PC-3 (cell line): Measurements from ENCODE around the gene CPLX1. TPM values are rescaled to one million over a fixed set of nuclear protein-coding genes. Genes with fewer than 3 reads are reported as not detected.

Source experiments
- ATAC-seq: fragments of 200-7000 bp; cut with Tn5 transposase; 2 replicates; pipeline ENCODE4 v1.9.1; 2020; ENCODE audit warnings: mild to moderate bottlenecking, moderate library complexity
- BruUV-seq: library from RNA; stranded (reverse); fragments of 400-500 nt; replicated peaks from 2 replicates; lab custom pipeline; 2021; lab: Mats Ljungman, UMichigan
- CTCF ChIA-PET: fragments of 300-600 bp; sonication (Branson Sonifier 250); formaldehyde crosslinking; loops from one replicate; lab custom pipeline; 2022; ENCODE audit warnings: antibody characterized with exemption; lab: Charles Lee
- POLR2A ChIA-PET: fragments of 300-600 bp; sonication (Branson Sonifier 250); formaldehyde crosslinking; loops from one replicate; lab custom pipeline; 2022; ENCODE audit warnings: antibody characterized with exemption; ENCODE audit not compliant: unreplicated experiment; lab: Charles Lee
- DNase-seq: peaks from one replicate; pipeline ENCODE4 v3.0.0-alpha.2; 2015
- H2AFZ ChIP-seq: fragments of 300-600 bp; sonication (generic); 2 replicates; pipeline ENCODE4 v1.6.0; 2016; ENCODE audit warnings: antibody characterized with exemption, low read length
- H3F3A ChIP-seq: fragments of 300-600 bp; sonication (generic); one replicate; pipeline ENCODE4 v1.6.0; 2017; ENCODE audit warnings: antibody characterized with exemption, low read length, control low read depth, mild to moderate bottlenecking; ENCODE audit not compliant: unreplicated experiment
- H3K27ac ChIP-seq: fragments of 300-600 bp; sonication (generic); 2 replicates; pipeline ENCODE4 v1.5.1; 2016; ENCODE audit warnings: mild to moderate bottlenecking, low read length
- H3K27me3 ChIP-seq: fragments of 300-600 bp; sonication (generic); 2 replicates; pipeline ENCODE4 v1.6.1; 2016; ENCODE audit warnings: low read length, mixed read lengths
- H3K36me3 ChIP-seq: fragments of 300-600 bp; sonication (generic); 2 replicates; pipeline ENCODE4 v1.6.1; 2016; ENCODE audit warnings: low read depth, mixed run types, low read length, mixed read lengths
- H3K4me1 ChIP-seq: fragments of 300-600 bp; sonication (generic); 2 replicates; pipeline ENCODE4 v1.5.1; 2016; ENCODE audit warnings: low read length; ENCODE audit not compliant: insufficient read depth
- H3K4me2 ChIP-seq: fragments of 300-600 bp; sonication (generic); 2 replicates; pipeline ENCODE4 v1.6.0; 2016; ENCODE audit warnings: low read length
- H3K4me3 ChIP-seq: fragments of 300-600 bp; sonication (generic); 2 replicates; pipeline ENCODE4 v1.5.1; 2016; ENCODE audit warnings: mild to moderate bottlenecking, low read length, mixed read lengths
- H3K79me2 ChIP-seq: fragments of 300-600 bp; sonication (generic); 2 replicates; pipeline ENCODE4 v1.6.1; 2017; ENCODE audit warnings: low read length, mixed read lengths
- H3K9ac ChIP-seq: fragments of 300-600 bp; sonication (generic); 2 replicates; pipeline ENCODE4 v1.6.0; 2016; ENCODE audit warnings: mild to moderate bottlenecking, low read length
- H3K9me2 ChIP-seq: fragments of 300-600 bp; sonication (generic); replicated peaks from 2 replicates; pipeline ENCODE4 v1.6.1; 2016; ENCODE audit warnings: mixed run types, low read length, mixed read lengths
- H3K9me3 ChIP-seq: fragments of 300-600 bp; sonication (generic); 2 replicates; pipeline ENCODE4 v1.6.1; 2016; ENCODE audit warnings: low read length, mixed read lengths
- H4K20me1 ChIP-seq: fragments of 300-600 bp; sonication (generic); 2 replicates; pipeline ENCODE4 v1.6.1; 2016; ENCODE audit warnings: low read length, mixed read lengths
- CTCF ChIP-seq: fragments of 300-600 bp; sonication (generic); conservative IDR thresholded peaks from 2 replicates; pipeline ENCODE4 v1.5.1; 2017; ENCODE audit warnings: antibody characterized with exemption, low read depth, mild to moderate bottlenecking, low read length
- EZH2 ChIP-seq: fragments of 300-600 bp; sonication (generic); IDR thresholded peaks from one replicate; pipeline ENCODE4 v1.6.1; 2017; ENCODE audit warnings: antibody characterized with exemption, mild to moderate bottlenecking, low read length; ENCODE audit not compliant: unreplicated experiment
- EZH2phosphoT487 ChIP-seq: fragments of 300-600 bp; sonication (generic); IDR thresholded peaks from 2 replicates; pipeline ENCODE4 v1.6.1; 2018; ENCODE audit warnings: mild to moderate bottlenecking, antibody characterized with exemption, low read length, borderline replicate concordance
- intact Hi-C: fragments of 100-400 bp; cut with micrococcal nuclease; formaldehyde crosslinking; loops from 2 replicates; pipeline ENCODE4 v1.9.0; 2023
- total RNA-seq: library from RNA; depleted of rRNA; stranded (reverse); fragments of >200 nt; gene quantifications from 2 replicates; pipeline ENCODE4 v1.2.3, GENCODE V29; 2014

The CPLX1 gene
- total RNA-seq, 1 experiment from 2014 or later = 0.87 TPM

DNA sequence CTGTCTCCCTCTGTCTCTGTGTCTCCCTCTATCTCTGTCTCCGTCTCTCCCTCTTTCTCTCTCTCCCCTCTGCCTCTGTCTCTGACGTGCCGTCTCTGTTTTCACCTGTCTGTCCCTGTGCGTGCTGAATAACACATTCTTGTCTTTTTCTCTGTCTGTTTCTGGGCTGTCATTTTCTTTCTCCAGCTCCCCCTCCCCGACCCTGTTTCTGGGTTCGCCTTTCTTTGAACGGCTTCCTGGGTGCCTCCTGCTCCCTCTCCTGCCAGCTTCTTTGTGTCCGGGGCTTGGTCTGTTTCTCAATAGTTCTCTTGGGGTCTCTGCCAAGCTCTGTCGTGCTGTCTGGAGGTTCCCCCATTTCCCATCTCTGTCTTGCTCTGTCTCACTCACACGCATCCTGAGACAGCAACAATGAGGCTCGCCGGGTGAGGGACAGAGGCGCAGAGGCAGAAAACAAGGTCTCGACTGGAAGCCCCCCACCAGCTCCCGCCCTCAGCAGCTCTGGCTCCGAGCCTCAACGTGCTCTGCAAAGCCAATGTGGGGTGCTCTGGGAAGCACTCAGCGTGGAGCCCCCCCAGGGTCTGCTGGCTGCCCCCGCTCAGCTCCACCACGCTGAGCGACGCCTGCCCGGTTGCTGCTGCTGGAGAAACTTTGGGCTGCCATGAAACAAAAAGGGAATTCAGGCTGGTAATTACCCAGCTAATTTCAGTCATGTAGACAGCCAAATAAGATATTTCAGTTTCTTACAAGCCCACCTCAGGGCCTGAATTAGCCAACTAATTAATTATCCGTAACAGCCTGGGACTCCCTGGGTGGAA, 3.4 kb downstream of the CPLX1 start:
- ChIA-PET CTCF (no interaction called here), POLR2A (no interaction called here)
- no peaks in the 10 kb centered on the region for H3K36me3 ChIP-seq
- no peak overlapping the region for H3K4me2 ChIP-seq
- peaks cover 10% of the 10 kb centered on the region; the same call in 1 of the 2 replicates for H3K27me3 ChIP-seq
- no peaks in the 10 kb centered on the region for H3K9me3 ChIP-seq
- no TSS peak for BruUV-seq
- no peaks in the 10 kb centered on the region for H3K4me1 ChIP-seq
- H3K9ac ChIP-seq = no peak overlapping the region
- H3K27ac ChIP-seq = no peak overlapping the region
- no peak for TF ChIP-seq EZH2phosphoT487
- TF ChIP-seq CTCF = no peak
- TF ChIP-seq EZH2 = no peak
- no peak overlapping the region for H2AFZ ChIP-seq
- no peak overlapping the region for H3K4me3 ChIP-seq
- ATAC-seq (no peak), DNase-seq (no peak)
- intact Hi-C loops = no loop called here
- no peaks in the 10 kb centered on the region for H3K79me2 ChIP-seq
- H3F3A ChIP-seq = no peaks in the 10 kb centered on the region
- no peaks in the 10 kb centered on the region for H4K20me1 ChIP-seq
- no peaks in the 10 kb centered on the region for H3K9me2 ChIP-seq

- TF ChIP-seq CTCF (no peak), EZH2 (no peak), EZH2phosphoT487 (no peak)
- Histone ChIP-seq H3K4me1 (no peaks in the 10 kb centered on the region), H3K27ac (no peak overlapping the region), H3K9me2 (no peaks in the 10 kb centered on the region), H4K20me1 (no peaks in the 10 kb centered on the region), H3K27me3 (peaks cover 7% of the 10 kb centered on the region; the same call in 1 of the 2 replicates), H3K79me2 (no peaks in the 10 kb centered on the region), H3K36me3 (no peaks in the 10 kb centered on the region), H3K4me2 (no peak overlapping the region), H3K9ac (no peak overlapping the region), H3K4me3 (no peak overlapping the region), H3F3A (no peaks in the 10 kb centered on the region), H3K9me3 (no peaks in the 10 kb centered on the region), H2AFZ (no peak overlapping the region)
- intact Hi-C loops = no loop called here
- CTCF ChIA-PET = no interaction called here
- DNase-seq = no peak
- no peak for ATAC-seq
- POLR2A ChIA-PET = no interaction called here
- BruUV-seq = no TSS peak
Observed at GRCh38 chr4:821631-822030, 4.3 kb downstream of the CPLX1 start.

DNA sequence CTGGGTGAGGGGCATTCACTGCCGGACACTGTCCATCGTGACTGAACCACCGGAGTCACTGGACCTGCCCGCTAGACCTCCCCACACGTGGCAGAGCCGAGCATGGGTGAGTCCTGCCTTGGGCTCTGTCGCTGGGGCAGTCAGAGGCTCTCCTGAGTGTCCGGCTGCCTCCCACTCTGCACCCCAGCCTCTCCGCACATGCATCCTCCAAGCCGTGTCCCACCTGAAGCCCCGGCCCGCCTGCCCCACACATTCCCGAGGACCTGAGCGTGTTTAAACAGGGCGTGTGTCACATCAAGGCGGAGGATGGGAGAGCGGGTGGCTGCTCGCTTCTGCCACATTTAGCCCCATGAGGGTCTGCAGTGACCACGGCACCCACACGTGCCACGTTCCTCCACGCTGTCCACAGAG, 4.7 kb downstream of the CPLX1 start:
- TF ChIP-seq EZH2 (no peak), EZH2phosphoT487 (no peak), CTCF (no peak)
- Histone ChIP-seq H3K4me1 (no peaks in the 10 kb centered on the region), H3K27me3 (peaks cover 7% of the 10 kb centered on the region; the same call in 1 of the 2 replicates), H3K9me3 (no peaks in the 10 kb centered on the region), H3K9me2 (no peaks in the 10 kb centered on the region), H3K36me3 (no peaks in the 10 kb centered on the region), H2AFZ (no peak overlapping the region), H3K27ac (no peak overlapping the region), H3K9ac (no peak overlapping the region), H3K4me3 (no peak overlapping the region), H3F3A (no peaks in the 10 kb centered on the region), H3K79me2 (no peaks in the 10 kb centered on the region), H3K4me2 (no peak overlapping the region), H4K20me1 (no peaks in the 10 kb centered on the region)
- BruUV-seq = no TSS peak
- intact Hi-C loops = no loop called here
- ChIA-PET POLR2A (no interaction called here), CTCF (no interaction called here)
- no peak for ATAC-seq
- DNase-seq = no peak
